BLaER1 treated with 17β-estradiol and CSF1 and Interleukin-3, amounts not matched to agents 10 nM and 100 nM (cell line): Measurements from ENCODE around the gene ZNF345.

Experiments
- H3K27ac ChIP-seq, 11 experiments: shearing (Covaris generic); formaldehyde crosslinking; 2 replicates each; pipeline ENCODE4 v1.8.1; 2022
- H3K27me3 ChIP-seq, 11 experiments: shearing (Covaris generic); formaldehyde crosslinking; 2 replicates each; pipeline ENCODE4 v1.8.1; 2022
- H3K36me3 ChIP-seq, 11 experiments: shearing (Covaris generic); formaldehyde crosslinking; 2 replicates each; pipeline ENCODE4 v1.8.1; 2022
- H3K4me1 ChIP-seq, 10 experiments: shearing (Covaris generic); formaldehyde crosslinking; 2 replicates each; pipeline ENCODE4 v1.8.1; 2022
- H3K4me2 ChIP-seq, 11 experiments: shearing (Covaris generic); formaldehyde crosslinking; 2 replicates each; pipeline ENCODE4 v1.8.1; 2022
- H3K4me3 ChIP-seq, 10 experiments: shearing (Covaris generic); formaldehyde crosslinking; 2 replicates each; pipeline ENCODE4 v1.8.1; 2022
- H3K9ac ChIP-seq, 11 experiments: shearing (Covaris generic); formaldehyde crosslinking; 2 replicates each; pipeline ENCODE4 v1.8.1; 2022
- H3K9me3 ChIP-seq, 11 experiments: shearing (Covaris generic); formaldehyde crosslinking; replicated peaks in 1 of 11; 2 replicates each; pipeline ENCODE4 v1.8.1; 2022
- H4K20me1 ChIP-seq, 11 experiments: shearing (Covaris generic); formaldehyde crosslinking; 2 replicates each; pipeline ENCODE4 v1.8.1; 2022
- Cebpa-rat ChIP-seq, 11 experiments: shearing (Covaris generic); IDR thresholded peaks; 2 replicates each; pipeline ENCODE4 v1.8.1; 2022

The ZNF345 gene

GRCh38 chr19:36838784-36839324, 11.8 kb upstream of the ZNF345 start:
- Histone ChIP-seq H3K9ac (peak overlapping the region; percentile 80 to 91 (median 88); a peak in 19 of 22 replicates), H3K4me1 (peaks cover 13 to 20% (median 16%) of the 10 kb centered on the region in 10 experiments; a peak in 18 of 20 replicates), H3K27me3 (no peaks in the 10 kb centered on the region), H3K27ac (peak overlapping the region in 10 of 11 experiments; percentile 71 to 93 (median 87); a peak in 16 of 22 replicates), H3K4me2 (peak overlapping the region; percentile 71 to 96 (median 87)), H4K20me1 (no peaks in the 10 kb centered on the region), H3K36me3 (peaks cover 59 to 84% (median 72%) of the 10 kb centered on the region in 11 experiments), H3K4me3 (peak overlapping the region; percentile 68 to 83 (median 72); a peak in 19 of 20 replicates), H3K9me3 (peaks cover 68 to 95% (median 77%) of the 10 kb centered on the region in 11 experiments)
- no peak for TF ChIP-seq Cebpa-rat (IDR thresholded peaks at IDR 0.05)

- no peaks in the 10 kb centered on the region for H4K20me1 ChIP-seq
- H3K9ac ChIP-seq: no peak overlapping the region
- peaks cover 54 to 72% (median 67%) of the 10 kb centered on the region in 11 experiments for H3K9me3 ChIP-seq
- H3K4me3 ChIP-seq: peak overlapping the region in 5 of 10 experiments; percentile 79 to 95 (median 88); a peak in 5 of 20 replicates
- peaks cover 13 to 23% (median 20%) of the 10 kb centered on the region in 10 experiments for H3K4me1 ChIP-seq
- H3K4me2 ChIP-seq: peak overlapping the region in 7 of 11 experiments; percentile 78 to 96 (median 85); a peak in 6 of 22 replicates
- H3K36me3 ChIP-seq: peaks cover 57 to 73% (median 66%) of the 10 kb centered on the region in 11 experiments
- H3K27ac ChIP-seq: peak overlapping the region in 1 of 11 experiments; percentile 87; a peak in 1 of 22 replicates
- TF ChIP-seq Cebpa-rat (IDR thresholded peaks at IDR 0.05): no peak
- H3K27me3 ChIP-seq: no peaks in the 10 kb centered on the region
Observed at GRCh38 chr19:36847968-36848367, 2.7 kb upstream of the ZNF345 start.

- Histone ChIP-seq H3K4me3 (peak overlapping the region; percentile 62 to 95 (median 86)), H3K9me3 (peaks cover 52 to 72% (median 67%) of the 10 kb centered on the region in 11 experiments), H3K27ac (peak overlapping the region; percentile 67 to 90 (median 87)), H3K9ac (peak overlapping the region; percentile 81 to 94 (median 90)), H3K36me3 (peaks cover 59 to 73% (median 68%) of the 10 kb centered on the region in 11 experiments), H4K20me1 (no peaks in the 10 kb centered on the region), H3K4me2 (peak overlapping the region; percentile 78 to 96 (median 90)), H3K27me3 (no peaks in the 10 kb centered on the region), H3K4me1 (peaks cover 13 to 23% (median 20%) of the 10 kb centered on the region in 10 experiments)
- no peak for TF ChIP-seq Cebpa-rat (IDR thresholded peaks at IDR 0.05)
Observed at GRCh38 chr19:36849701-36850558, 746 bp upstream of the ZNF345 start.

- H3K9me3 ChIP-seq: peaks cover 51 to 72% (median 67%) of the 10 kb centered on the region in 11 experiments
- peaks cover 13 to 23% (median 20%) of the 10 kb centered on the region in 10 experiments for H3K4me1 ChIP-seq
- peak overlapping the region; percentile 62 to 95 (median 86); a peak in 19 of 20 replicates for H3K4me3 ChIP-seq
- no peaks in the 10 kb centered on the region for H4K20me1 ChIP-seq
- H3K9ac ChIP-seq: peak overlapping the region in 10 of 11 experiments; percentile 81 to 94 (median 90); a peak in 14 of 22 replicates
- H3K4me2 ChIP-seq: peak overlapping the region; percentile 82 to 96 (median 91)
- H3K27me3 ChIP-seq: no peaks in the 10 kb centered on the region
- no peak overlapping the region; a peak in 1 of 22 replicates for H3K27ac ChIP-seq
- peaks cover 59 to 73% (median 67%) of the 10 kb centered on the region in 11 experiments for H3K36me3 ChIP-seq
- no peak for TF ChIP-seq Cebpa-rat (IDR thresholded peaks at IDR 0.05)
Observed at GRCh38 chr19:36851898-36852297, 1.2 kb downstream of the ZNF345 start.

- Histone ChIP-seq H3K27ac (no peak overlapping the region), H3K27me3 (no peaks in the 10 kb centered on the region), H3K4me3 (peak overlapping the region; percentile 2 to 43 (median 32); a peak in 18 of 20 replicates), H3K4me2 (no peak overlapping the region), H3K9ac (no peak overlapping the region), H3K36me3 (peaks cover 79 to 87% (median 83%) of the 10 kb centered on the region in 11 experiments), H3K9me3 (peaks cover 99 to 100% (median 100%) of the 10 kb centered on the region in 11 experiments), H3K4me1 (no peaks in the 10 kb centered on the region), H4K20me1 (no peaks in the 10 kb centered on the region)
- no peak for TF ChIP-seq Cebpa-rat (IDR thresholded peaks at IDR 0.05)
Observed at GRCh38 chr19:36876993-36877938, 26.6 kb downstream of the ZNF345 start.

GRCh38 chr19:36891768-36892357, 41.2 kb downstream of the ZNF345 start:
- Histone ChIP-seq H3K27me3 (no peaks in the 10 kb centered on the region), H4K20me1 (no peaks in the 10 kb centered on the region), H3K9ac (no peak overlapping the region), H3K9me3 (peaks cover 100% of the 10 kb centered on the region in 11 experiments), H3K36me3 (peaks cover 87 to 100% (median 96%) of the 10 kb centered on the region in 11 experiments), H3K4me2 (no peak overlapping the region), H3K4me3 (peak overlapping the region; percentile 3 to 50 (median 36); a peak in 13 of 20 replicates), H3K27ac (no peak overlapping the region), H3K4me1 (no peaks in the 10 kb centered on the region)
- no peak for TF ChIP-seq Cebpa-rat (IDR thresholded peaks at IDR 0.05)

GRCh38 chr19:36894849-36895383, 44.2 kb downstream of the ZNF345 start:
- Histone ChIP-seq H3K27ac (no peak overlapping the region), H4K20me1 (no peaks in the 10 kb centered on the region), H3K4me2 (no peak overlapping the region), H3K36me3 (peaks cover 96 to 100% (median 98%) of the 10 kb centered on the region in 11 experiments), H3K4me1 (no peaks in the 10 kb centered on the region), H3K4me3 (peak overlapping the region in 4 of 10 experiments; percentile 0 to 44 (median 22); a peak in 5 of 20 replicates), H3K9ac (no peak overlapping the region), H3K27me3 (no peaks in the 10 kb centered on the region), H3K9me3 (peaks cover 98 to 100% (median 99%) of the 10 kb centered on the region in 11 experiments)
- TF ChIP-seq Cebpa-rat (IDR thresholded peaks at IDR 0.05): no peak
